ENCODE measurements around the gene EPHB2. TPM values are rescaled to one million over a fixed set of nuclear protein-coding genes. Genes with fewer than 3 reads are reported as not detected.

The EPHB2 gene
- total and polyA plus RNA-seq, 2 donors (not counting 3 experiments of a cell fraction or from before 2014, with no cell fraction given): 50.8 to 69.1 TPM

- H3K4me3 ChIP-seq (replicated peaks in 1 of 3; ENCODE audit: insufficient read depth in 1 of 3, low read depth in 1 of 3, low read length in 3 of 3): no peak overlapping the region
- no TSS peak for BruUV-seq (replicated peaks)
These were observed 162.5 kb downstream of the EPHB2 start for GRCh38 chr1:22872981-22873664.

More at GRCh38 chr1:22872981-22873664, 162.5 kb downstream of the EPHB2 start:
- H3K79me2 ChIP-seq (ENCODE audit: control insufficient read depth, insufficient read depth, low read length): no peaks in the 10 kb centered on the region
- H2AFZ ChIP-seq (ENCODE audit: low read depth, low read length): no peak overlapping the region
- no peak overlapping the region for H3K27ac ChIP-seq (ENCODE audit: insufficient read depth, low read depth, low read length)
- no peaks in the 10 kb centered on the region for H4K20me1 ChIP-seq (replicated peaks; ENCODE audit: control insufficient read depth, extremely low read depth, insufficient read depth, low read length)
- ChIA-PET CTCF (interaction anchor here (0.7 to 2.2 kb wide), 3 partner anchors 9 to 198 kb away, joined by 3 to 6 read pairs (median 3); no protein-coding TSS in a partner anchor), POLR2A (no interaction called here)
- no peak overlapping the region for H3K4me2 ChIP-seq (ENCODE audit: insufficient read depth, low read length)
- DNase-seq (ENCODE audit: low read depth, low spot score) (no peak), FAIRE-seq (no peak)
- peaks cover 10% of the 10 kb centered on the region for H3K4me1 ChIP-seq (ENCODE audit: control insufficient read depth, extremely low read depth, insufficient read depth, low read length)
- intact Hi-C loops (cut with micrococcal nuclease) (no loop called here), dilution Hi-C loops (cut with MboI; ENCODE audit: extremely low pct_ligation_motif_present, low sequenced_read_pairs) (no loop called here)
- no peaks in the 10 kb centered on the region for H3K9me3 ChIP-seq (replicated peaks; ENCODE audit: control insufficient read depth, insufficient read depth, low read length)
- H3K9ac ChIP-seq (replicated peaks; ENCODE audit: extremely low read depth, insufficient read depth, low read length): no peak overlapping the region
- H3K27me3 ChIP-seq (ENCODE audit: control insufficient read depth in 2 of 2, insufficient read depth in 2 of 2, low read length in 2 of 2): no peaks in the 10 kb centered on the region
- no peak for TF ChIP-seq POLR2AphosphoS5 (IDR thresholded peaks at IDR 0.05; ENCODE audit: insufficient read depth, low read depth, low read length)
- TF ChIP-seq FOS (IDR thresholded peaks at IDR 0.05; ENCODE audit: borderline replicate concordance, insufficient read depth, low read length): no peak
- TF ChIP-seq EZH2 (IDR thresholded peaks at IDR 0.05; ENCODE audit: borderline replicate concordance, low read depth, low read length, severe bottlenecking): no peak
- TF ChIP-seq JUN (IDR thresholded peaks at IDR 0.05; ENCODE audit: borderline replicate concordance, insufficient read depth, insufficient read length, low read depth): no peak
- no peak for TF ChIP-seq CTCF (IDR thresholded peaks at IDR 0.05; ENCODE audit: extremely low read depth in 1 of 2, insufficient read depth in 1 of 2, low read depth in 1 of 2, low read length in 2 of 2)
- no peak for TF ChIP-seq MYC (IDR thresholded peaks at IDR 0.05; ENCODE audit: low read depth, low read length)
- no peak for TF ChIP-seq MAX (IDR thresholded peaks at IDR 0.05; ENCODE audit: insufficient read depth, insufficient read length)
- no peak for TF ChIP-seq GATA2 (IDR thresholded peaks at IDR 0.05; ENCODE audit: insufficient read depth, insufficient read length, low read depth, low read length)
- no peak for TF ChIP-seq POLR2A (IDR thresholded peaks at IDR 0.05; ENCODE audit: low read depth, low read length)
- no peaks in the 10 kb centered on the region for H3K9me1 ChIP-seq (replicated peaks; ENCODE audit: control insufficient read depth, extremely low read depth, insufficient read depth, low read length)
- peaks cover 0 to 14% of the 10 kb centered on the region in 2 experiments for H3K36me3 ChIP-seq (ENCODE audit: control insufficient read depth in 2 of 2, extremely low read depth in 1 of 2, insufficient read depth in 2 of 2, low read length in 2 of 2)
